WI38 (cell line): ENCODE results near the gene PPP6R2.

Experiments used
- H3K4me3 ChIP-seq: 2 replicates; pipeline ENCODE4 v1.5.1; 2011; ENCODE audit warnings: low read depth, mild to moderate bottlenecking, control low read depth, low read length
- CTCF ChIP-seq: IDR thresholded peaks from 2 replicates; pipeline ENCODE4 v1.5.1; 2012; ENCODE audit warnings: low read depth, mild to moderate bottlenecking, control low read depth, low read length

PPP6R2 gene

GRCh38 chr22:50414476-50415248 is 71.5 kb downstream of the PPP6R2 start:
- no peak for TF ChIP-seq CTCF
- H3K4me3 ChIP-seq, result no peak overlapping the region

- TF ChIP-seq CTCF, result no peak
- no peak overlapping the region for H3K4me3 ChIP-seq
Measured at GRCh38 chr22:50415426-50415825, 72.3 kb downstream of the PPP6R2 start.

GRCh38 chr22:50416996-50417395 is 73.9 kb downstream of the PPP6R2 start:
- TF ChIP-seq CTCF, result no peak
- H3K4me3 ChIP-seq, result no peak overlapping the region

GRCh38 chr22:50417411-50418210 is 74.5 kb downstream of the PPP6R2 start:
- H3K4me3 ChIP-seq, result no peak overlapping the region
- no peak for TF ChIP-seq CTCF

GRCh38 chr22:50418624-50419023 is 75.5 kb downstream of the PPP6R2 start:
- TF ChIP-seq CTCF, result no peak
- H3K4me3 ChIP-seq, result no peak overlapping the region

GRCh38 chr22:50419116-50419515 is 76.0 kb downstream of the PPP6R2 start:
- no peak for TF ChIP-seq CTCF
- no peak overlapping the region for H3K4me3 ChIP-seq

GRCh38 chr22:50420015-50420414 is 76.9 kb downstream of the PPP6R2 start:
- H3K4me3 ChIP-seq, result no peak overlapping the region
- TF ChIP-seq CTCF, result no peak
